NCI-H345 treated with DMSO at 0.1 percent for 48 hours (cell line): ENCODE data around the gene SRSF9.
"Not testable (repeated sequence)": the region's sequence is repeated elsewhere in the genome, so short reads cannot be mapped to it uniquely, and the experiment has no call there.

Experiments
- DNase-seq: peaks from one replicate; lab custom pipeline; 2025; ENCODE audit not compliant: unreplicated experiment; lab: John Stamatoyannopoulos, UW

The SRSF9 gene

DNA sequence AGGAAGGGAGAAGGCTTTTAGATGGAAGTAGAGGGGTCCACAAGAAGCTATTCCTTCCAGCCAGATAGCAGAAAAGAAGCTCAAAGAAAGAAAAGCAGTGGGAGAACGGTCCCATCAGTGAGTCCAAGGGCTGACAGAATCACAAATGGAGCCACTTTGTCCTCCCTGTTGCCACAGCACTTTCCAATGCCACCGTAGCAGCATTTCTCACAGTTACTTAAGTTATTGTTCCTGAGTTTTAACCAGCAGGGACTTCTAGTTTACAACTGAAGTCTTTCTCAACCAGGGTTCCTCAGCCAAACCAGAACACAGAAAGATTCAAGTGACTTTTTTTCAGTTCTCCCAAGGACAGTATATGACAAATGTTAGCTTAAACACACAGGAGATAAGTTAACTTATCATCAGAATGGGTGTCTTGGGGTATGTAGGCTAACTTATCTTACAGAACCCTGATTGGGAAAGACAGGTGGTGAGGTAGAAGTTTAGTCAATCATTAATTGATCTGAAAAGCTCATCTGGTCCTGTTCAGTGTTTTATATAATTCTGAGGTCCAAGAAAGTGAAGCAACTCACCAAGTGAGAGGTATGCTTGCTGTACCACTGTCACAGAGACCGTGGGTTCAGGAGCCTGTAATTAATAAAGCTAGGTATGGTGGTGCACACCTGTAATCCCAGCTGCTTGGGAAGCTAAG, 16.3 kb downstream of the SRSF9 start:
- no peak for DNase-seq

- not testable (repeated sequence) for DNase-seq
Observed at GRCh38 chr12:120452524-120452923, 17.0 kb downstream of the SRSF9 start.

GRCh38 chr12:120447992-120448391, 21.6 kb downstream of the SRSF9 start:
- DNase-seq, result no peak

DNA sequence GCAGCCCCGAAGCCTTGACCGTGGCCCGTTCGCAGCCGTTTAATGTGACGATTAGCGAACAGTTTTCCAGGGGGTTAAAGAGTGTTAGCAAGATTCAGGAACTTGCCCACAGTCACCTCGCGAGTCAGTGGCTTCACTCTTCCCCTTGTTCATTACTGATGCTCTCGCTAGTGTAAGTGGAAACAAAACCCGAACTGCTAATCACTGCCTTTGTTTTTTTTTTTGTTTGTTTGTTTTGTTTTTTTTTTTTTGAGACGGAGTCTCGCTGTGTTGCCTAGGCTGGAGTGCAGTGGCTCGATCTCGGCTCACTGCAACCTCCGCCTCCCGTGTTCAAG, 22.7 kb downstream of the SRSF9 start:
- DNase-seq, result not testable (repeated sequence)

DNA sequence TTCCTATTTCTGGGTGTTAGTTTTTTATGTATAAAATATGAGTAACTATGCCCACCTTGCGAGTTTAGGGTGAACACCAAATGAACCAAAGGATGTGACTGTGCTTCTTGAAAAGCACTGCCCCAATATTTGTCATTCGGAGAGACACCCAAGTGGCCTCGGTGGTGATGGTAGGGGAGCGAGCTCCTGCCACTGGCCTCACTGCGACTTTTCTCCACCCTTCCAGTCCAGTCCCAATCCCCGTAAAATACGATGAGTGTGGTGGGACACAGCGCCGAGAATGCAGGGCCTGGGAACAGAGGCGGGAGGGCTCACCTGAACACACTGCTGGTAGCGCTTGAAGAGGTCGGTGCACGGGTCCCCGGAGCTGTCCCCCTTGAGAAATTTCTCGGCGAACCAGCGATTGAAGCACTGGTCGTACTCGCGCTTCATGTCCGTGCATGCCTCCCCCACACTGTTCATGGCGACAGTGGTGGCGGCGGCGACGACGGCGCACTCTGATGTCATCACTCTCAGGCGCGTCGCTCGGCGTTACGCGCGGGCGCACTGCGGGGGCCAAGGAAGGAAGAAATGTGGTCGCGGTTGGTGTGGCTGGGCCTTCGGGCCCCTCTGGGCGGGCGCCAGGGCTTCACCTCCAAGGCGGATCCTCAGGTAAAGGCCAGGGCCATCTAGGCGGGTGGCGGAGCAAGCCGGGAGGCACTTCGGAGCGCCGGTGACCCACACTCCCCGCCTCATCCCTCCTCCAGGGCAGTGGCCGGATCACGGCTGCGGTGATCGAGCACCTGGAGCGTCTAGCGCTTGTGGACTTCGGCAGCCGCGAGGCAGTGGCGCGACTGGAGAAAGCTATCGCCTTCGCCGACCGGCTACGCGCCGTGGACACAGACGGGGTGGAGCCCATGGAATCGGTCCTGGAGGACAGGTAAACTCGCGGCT, 23.4 kb downstream of the SRSF9 start, which contains the start of the genes GATC and TRIAP1:
Gene GATC (plus strand): TSS at position 534 of the 933 bp plus-strand sequence. CDS start 37 bp downstream, at position 571.
Gene TRIAP1 (minus strand): TSS at position 474 of the 933 bp plus-strand sequence. CDS start 12 bp downstream, at position 462.
- peak; percentile 54 for DNase-seq

DNA sequence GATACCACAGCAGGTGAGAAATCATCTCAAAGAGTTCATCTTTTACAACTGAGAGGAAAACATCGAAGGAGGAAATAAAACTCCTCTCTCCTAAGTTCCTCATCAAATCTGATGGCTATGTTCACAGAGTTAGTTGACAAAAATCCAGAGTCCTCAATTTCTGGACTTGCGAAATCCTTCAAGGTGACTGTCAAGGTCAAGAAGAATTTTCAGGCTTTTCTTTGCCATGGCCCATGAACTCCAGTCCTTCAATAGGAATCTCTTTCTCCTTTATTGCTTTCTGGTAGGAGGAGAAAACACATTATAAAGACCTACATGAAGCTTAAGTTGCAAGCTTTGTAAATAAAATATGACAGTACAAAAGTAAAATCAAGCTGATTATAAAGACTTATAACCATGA, 24.9 kb downstream of the SRSF9 start:
- DNase-seq, result no peak

DNA sequence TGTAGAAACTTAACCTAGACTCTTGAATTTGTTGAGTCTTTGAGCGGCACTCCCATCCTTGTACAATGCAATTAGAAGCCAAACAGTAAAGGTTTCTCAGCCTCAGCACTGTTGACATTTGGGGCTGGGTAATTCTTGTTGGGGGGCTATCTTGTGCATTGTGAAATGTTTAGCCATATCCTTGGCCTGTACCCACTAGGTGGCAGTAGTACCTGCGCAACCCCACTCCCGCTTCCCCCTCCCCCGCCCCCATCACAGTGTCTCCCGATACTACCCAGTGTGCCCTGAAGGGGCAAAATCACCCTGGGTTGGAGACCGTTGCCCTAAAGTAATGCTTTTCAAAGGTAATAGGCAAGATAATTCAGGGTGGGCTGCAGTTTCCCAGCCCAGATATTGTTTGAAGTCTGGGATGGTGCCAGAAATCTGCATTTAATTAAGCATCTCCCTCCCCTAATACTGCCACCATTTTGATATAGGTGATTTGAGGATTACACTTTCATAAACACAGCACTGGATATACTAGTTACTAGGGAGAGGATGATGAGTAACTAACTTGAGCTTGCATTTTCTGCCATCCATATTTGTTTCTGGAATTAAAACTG, 29.8 kb downstream of the SRSF9 start:
- DNase-seq, result peak; percentile 14

- no peak for DNase-seq
Observed at GRCh38 chr12:120438495-120439198, 30.9 kb downstream of the SRSF9 start.

GRCh38 chr12:120437735-120438494, 31.6 kb downstream of the SRSF9 start, which contains the start of gene COX6A1:
TSS of gene COX6A1 (plus strand) at chr12:120438113. CDS start at chr12:120438127, 14 bp downstream.
- peak; percentile 99 for DNase-seq

DNA sequence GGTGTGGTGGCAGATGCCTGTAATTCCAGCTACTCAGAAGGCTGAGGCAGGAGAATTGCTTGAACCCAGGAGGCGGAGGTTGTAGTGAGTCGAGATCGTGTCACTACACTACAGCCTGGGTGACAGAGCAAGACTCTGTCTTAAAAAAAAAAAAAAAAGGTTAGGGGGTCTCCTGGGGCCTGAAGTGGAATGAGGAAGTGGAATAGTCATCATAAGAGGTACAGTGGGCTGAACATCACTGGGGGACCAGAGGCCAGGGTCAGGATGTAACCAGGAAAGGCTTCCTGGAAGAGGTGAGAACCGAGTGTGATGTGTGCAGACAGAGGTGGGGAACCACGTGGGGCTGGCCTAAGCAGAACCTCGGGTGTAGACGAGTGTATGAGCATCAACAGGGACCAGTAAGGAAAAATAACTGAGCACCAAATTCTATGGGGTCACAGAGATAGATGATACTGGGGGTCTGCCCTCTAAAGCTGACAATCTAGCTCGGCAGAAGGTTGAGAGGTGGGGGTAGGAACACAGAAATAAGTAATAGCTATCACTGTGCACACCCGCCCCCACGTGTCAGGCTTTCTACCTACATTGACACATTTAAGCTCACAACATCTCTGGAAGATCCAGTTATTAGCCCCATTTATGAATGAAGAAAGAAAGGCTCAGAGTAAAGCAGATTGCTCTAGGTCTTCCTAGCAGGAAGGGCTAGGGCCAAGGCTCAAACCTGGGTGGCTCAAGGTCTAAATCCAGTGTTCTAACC, 36.6 kb downstream of the SRSF9 start:
- DNase-seq, result no peak

DNA sequence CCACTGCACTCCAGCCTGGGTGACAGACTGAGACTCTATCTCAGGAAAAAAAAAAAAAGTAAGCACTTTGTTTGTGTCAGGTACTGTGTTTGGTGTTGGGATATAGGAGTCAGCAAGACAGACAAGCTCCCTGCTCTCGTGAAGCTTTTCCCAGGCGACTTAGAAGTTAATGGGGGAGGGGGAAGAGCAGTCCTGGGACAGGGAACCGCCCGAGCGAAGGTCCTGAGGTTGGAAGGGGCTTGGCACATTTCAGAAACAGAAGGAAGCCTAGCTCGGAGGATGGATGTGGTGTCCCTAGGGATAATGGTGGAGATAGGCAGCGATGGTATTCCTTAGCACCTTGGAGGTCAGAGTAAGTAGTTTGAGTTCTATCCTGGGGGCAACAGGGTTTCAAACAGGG, 40.2 kb downstream of the SRSF9 start:
- DNase-seq, result no peak

DNA sequence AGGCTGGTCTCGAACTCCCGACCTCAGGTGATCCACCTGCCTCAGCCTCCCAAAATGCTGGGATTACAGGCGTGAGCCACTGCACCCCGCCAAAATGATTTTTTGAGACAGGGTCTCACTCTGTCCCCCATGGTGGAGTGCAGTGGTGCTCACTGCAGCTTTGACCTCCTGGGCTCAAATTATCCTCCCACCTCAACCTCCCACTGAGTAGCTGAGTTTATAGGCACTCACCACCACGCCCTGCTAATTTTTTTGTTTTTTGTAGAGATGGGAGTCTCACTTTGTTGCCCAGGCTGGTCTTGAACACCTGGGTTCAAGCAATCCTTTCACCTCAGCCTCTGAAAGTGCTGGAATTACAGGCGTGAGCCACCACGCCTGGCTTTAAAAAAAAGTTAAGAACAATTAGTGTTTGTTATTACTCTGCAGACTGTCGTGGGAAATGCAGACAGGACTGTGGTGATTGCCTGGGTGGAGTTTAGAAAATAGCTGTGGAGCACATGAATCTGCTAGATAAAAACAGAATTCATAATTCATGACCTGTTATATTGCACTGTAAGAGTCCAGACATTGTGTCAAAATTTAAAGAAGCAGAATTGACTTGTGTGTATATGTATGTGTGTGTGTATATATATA, 40.8 kb downstream of the SRSF9 start:
- DNase-seq, result no peak

- DNase-seq, result no peak
Observed at GRCh38 chr12:120425797-120426196, 43.8 kb downstream of the SRSF9 start.

DNA sequence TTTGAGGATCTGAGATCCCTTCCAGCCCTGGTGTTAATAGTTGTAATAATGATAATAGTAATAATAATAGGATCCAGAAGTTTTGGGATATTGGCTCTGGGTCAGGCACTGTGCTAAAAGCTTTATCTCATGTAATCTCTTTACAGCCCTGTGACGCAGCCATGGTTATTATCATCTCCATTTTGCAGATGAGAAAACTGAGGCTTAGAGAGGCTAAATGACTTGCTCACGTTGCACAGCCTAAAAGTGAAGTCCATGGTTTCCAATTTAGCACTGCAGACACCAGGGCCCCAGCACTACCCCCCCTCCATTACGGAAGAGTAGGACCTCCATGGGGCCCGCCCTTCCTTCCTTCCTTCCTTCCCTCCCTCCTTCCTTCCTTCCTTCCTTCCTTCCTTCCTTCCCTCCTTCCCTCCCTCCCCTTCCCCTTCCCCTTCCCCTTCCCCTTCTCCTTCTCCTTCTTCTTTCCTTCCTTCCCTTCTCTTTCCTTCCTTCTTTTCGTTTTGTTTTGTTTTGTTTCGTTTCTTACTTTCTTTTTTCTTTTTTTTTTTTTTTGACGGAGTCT, 46.6 kb downstream of the SRSF9 start:
- no peak for DNase-seq

GRCh38 chr12:120421701-120422100, 47.8 kb downstream of the SRSF9 start:
- DNase-seq, result no peak

GRCh38 chr12:120417917-120418580, 51.5 kb downstream of the SRSF9 start:
- no peak for DNase-seq

DNA sequence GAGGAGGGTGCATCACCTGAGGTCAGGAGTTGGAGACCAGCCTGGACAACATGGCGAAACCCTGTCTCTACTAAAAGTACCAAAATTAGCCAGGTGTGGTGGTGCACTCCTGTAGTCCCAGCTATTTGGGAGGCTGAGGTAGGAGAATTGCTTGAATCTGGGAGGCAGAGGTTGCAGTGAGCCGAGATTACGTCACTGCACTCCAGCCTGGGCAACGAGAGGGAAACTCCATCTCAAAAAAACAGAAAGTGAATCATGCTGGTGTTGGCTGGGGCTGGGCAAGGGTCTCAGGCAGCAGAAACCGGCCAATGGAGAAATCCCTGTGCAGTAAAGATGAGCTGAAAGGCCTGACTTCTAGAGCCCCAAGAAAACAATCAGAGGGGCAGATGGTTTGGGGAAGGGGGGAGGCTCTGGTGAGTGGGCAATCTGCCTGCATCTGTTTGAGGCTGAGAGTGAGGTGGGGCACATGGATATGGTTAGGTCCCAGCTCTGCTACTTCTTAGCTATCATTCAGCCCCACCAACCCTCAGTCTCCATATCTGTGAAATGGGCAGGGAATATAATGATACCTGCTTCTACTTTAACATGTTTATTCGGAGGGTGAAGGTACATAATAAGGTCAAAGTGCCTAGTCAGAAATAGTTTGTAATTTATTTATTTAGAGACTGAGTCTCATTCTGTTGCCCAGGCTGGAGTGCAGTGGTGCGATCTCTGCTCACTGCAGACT, 52.9 kb downstream of the SRSF9 start:
- no peak for DNase-seq
